Transverse colon (tissue), 4 donors: ENCODE data around the gene PDE8A.

Experiments
- EP300 ChIP-seq: sonication (generic); formaldehyde crosslinking; IDR thresholded peaks from one replicate; pipeline ENCODE4 v1.6.1; 2017; ENCODE audit warnings: antibody characterized with exemption, low read depth
- POLR2A ChIP-seq: fragments of 450-650 bp; IDR thresholded peaks from one replicate; pipeline ENCODE4 v1.6.1; 2016; ENCODE audit warnings: antibody characterized with exemption, mild to moderate bottlenecking, moderate library complexity
- POLR2AphosphoS5 ChIP-seq, 3 donors: sonication (generic); formaldehyde crosslinking; IDR thresholded peaks; one replicate each; pipeline ENCODE4 v1.6.1; 2016; ENCODE audit warnings: antibody characterized with exemption in 3 of 3
- TF ChIP-seq, protein P1 (sequence below), 5 experiments: fragments of 200-600 bp in 3 of 5; fragments of 450-650 bp in 2 of 5; sonication (generic) in 3 of 5; IDR thresholded peaks; 1 replicate in 2 of 5; 2 replicates in 3 of 5; pipeline ENCODE4 v1.5.1; 2016 to 2017; ENCODE audit warnings: antibody characterized with exemption in 5 of 5, inconsistent platforms in 3 of 5, mild to moderate bottlenecking in 2 of 5, moderate library complexity in 1 of 5

DNA sequence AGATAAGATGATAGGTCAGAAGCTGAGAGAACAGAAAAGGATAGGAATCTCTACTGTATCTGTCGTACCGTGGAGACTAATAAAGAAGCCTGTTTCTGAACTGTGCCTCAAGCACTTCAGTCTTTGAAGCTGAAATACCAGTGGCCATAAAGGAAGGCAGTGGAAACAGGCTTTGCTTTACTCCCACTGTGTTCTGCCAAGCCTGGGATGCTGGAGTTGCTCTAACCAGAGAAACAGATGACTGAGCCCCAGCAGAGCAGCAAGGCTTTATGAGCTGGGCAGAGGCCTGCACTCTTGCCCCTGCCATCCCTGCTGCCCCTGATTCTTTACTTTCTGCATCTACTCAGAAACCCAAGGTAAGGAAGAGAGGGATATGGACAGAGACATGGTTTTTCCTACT is 89.4 kb downstream of the PDE8A start:
- TF ChIP-seq, protein P1, sequence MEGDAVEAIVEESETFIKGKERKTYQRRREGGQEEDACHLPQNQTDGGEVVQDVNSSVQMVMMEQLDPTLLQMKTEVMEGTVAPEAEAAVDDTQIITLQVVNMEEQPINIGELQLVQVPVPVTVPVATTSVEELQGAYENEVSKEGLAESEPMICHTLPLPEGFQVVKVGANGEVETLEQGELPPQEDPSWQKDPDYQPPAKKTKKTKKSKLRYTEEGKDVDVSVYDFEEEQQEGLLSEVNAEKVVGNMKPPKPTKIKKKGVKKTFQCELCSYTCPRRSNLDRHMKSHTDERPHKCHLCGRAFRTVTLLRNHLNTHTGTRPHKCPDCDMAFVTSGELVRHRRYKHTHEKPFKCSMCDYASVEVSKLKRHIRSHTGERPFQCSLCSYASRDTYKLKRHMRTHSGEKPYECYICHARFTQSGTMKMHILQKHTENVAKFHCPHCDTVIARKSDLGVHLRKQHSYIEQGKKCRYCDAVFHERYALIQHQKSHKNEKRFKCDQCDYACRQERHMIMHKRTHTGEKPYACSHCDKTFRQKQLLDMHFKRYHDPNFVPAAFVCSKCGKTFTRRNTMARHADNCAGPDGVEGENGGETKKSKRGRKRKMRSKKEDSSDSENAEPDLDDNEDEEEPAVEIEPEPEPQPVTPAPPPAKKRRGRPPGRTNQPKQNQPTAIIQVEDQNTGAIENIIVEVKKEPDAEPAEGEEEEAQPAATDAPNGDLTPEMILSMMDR (IDR thresholded peaks at IDR 0.05): no peak
- TF ChIP-seq EP300 (no peak), POLR2A (no peak), POLR2AphosphoS5 (IDR thresholded peaks at IDR 0.05) (no peak)
